GM20000 (cell line): ENCODE measurements around the gene KRTAP10-11.
"Not testable (repeated sequence)": the region's sequence is repeated elsewhere in the genome, so short reads cannot be mapped to it uniquely, and the experiment has no call there.

Experiments
- DNase-seq: peaks from one replicate; pipeline ENCODE4 v3.0.0; 2012; ENCODE audit warnings: low spot score
- CTCF ChIP-seq: IDR thresholded peaks from 2 replicates; pipeline ENCODE4 v1.5.1; 2012; ENCODE audit warnings: mild to moderate bottlenecking, control low read depth; ENCODE audit errors: extremely low read depth, missing control alignments

The KRTAP10-11 gene

GRCh38 chr21:44646366-44647221, at the start of gene KRTAP10-11:
Gene KRTAP10-11, plus strand, starts transcription at chr21:44646414. Its CDS starts 45 bp downstream, at chr21:44646459.
- not testable (repeated sequence) for DNase-seq

GRCh38 chr21:44598061-44598460, 48.2 kb upstream of the KRTAP10-11 start:
- DNase-seq, result no peak
- no peak for TF ChIP-seq CTCF

GRCh38 chr21:44599264-44600029, 46.8 kb upstream of the KRTAP10-11 start:
- no peak for DNase-seq
- TF ChIP-seq CTCF, result no peak

- not testable (repeated sequence) for DNase-seq
These were observed 45.9 kb upstream of the KRTAP10-11 start, which contains the start of gene KRTAP10-7 for GRCh38 chr21:44600118-44600978. Gene KRTAP10-7, plus strand, starts transcription at chr21:44600597. Its CDS starts 25 bp downstream, at chr21:44600622.

- DNase-seq, result not testable (repeated sequence)
These were observed 45.1 kb upstream of the KRTAP10-11 start for GRCh38 chr21:44601091-44601490.

DNA sequence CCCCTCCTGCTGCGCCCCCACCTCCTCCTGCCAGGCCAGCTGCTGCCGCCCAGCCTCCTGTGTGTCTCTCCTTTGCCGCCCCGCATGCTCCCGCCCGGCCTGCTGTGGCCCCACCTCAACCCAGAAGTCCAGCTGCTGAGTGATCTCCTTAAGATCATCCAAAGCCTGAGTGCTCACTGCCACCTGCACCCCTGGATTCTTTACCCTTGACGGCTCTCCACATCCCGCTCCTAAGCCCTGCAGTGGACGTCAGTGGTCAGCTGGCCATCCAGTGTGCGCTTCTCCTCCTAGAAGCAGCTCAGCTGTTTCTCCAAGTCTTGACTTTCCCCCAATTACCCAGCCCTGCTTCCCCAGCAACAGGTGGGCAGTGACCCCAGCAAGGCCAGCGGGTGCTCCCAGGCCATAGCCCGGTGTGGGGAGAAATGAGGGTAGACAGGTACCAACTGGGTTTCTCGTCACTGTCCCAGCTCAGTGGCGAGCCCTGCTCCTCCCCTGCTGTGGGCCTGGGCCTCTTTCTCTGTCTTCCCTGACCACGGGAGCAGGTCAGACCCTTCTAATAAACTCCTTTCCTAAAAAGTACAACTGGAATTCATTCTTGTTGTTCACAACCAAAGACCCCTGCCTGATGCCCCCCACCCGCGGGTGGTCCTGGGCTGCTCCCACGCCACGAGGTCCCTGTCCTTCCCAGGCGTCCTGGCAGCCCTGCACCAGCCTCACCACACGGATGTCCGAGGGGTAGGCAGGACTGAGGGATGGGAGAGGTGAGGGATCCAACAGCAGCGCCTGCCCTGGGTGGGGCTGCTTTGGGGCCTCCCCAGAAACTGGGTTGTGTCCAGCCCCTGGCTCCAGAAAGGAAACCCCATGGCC, 44.4 kb upstream of the KRTAP10-11 start:
- TF ChIP-seq CTCF, result no peak
- DNase-seq, result no peak

- no peak for DNase-seq
- TF ChIP-seq CTCF, result no peak
These were observed 43.8 kb upstream of the KRTAP10-11 start for GRCh38 chr21:44602463-44602850.
